GM12875 (cell line): ENCODE data around the gene DPH7.

Experiments used
- H3K4me3 ChIP-seq: one replicate; pipeline ENCODE4 v1.5.1; 2011; ENCODE audit warnings: low read depth, low read length, control low read depth
- TF ChIP-seq, protein P1 (sequence below): IDR thresholded peaks from 2 replicates; pipeline ENCODE4 v1.5.1; 2011; ENCODE audit warnings: low read depth, mild to moderate bottlenecking, control low read depth, inconsistent platforms, low read length, moderate library complexity, borderline replicate concordance; ENCODE audit not compliant: insufficient read depth

Gene DPH7

DNA sequence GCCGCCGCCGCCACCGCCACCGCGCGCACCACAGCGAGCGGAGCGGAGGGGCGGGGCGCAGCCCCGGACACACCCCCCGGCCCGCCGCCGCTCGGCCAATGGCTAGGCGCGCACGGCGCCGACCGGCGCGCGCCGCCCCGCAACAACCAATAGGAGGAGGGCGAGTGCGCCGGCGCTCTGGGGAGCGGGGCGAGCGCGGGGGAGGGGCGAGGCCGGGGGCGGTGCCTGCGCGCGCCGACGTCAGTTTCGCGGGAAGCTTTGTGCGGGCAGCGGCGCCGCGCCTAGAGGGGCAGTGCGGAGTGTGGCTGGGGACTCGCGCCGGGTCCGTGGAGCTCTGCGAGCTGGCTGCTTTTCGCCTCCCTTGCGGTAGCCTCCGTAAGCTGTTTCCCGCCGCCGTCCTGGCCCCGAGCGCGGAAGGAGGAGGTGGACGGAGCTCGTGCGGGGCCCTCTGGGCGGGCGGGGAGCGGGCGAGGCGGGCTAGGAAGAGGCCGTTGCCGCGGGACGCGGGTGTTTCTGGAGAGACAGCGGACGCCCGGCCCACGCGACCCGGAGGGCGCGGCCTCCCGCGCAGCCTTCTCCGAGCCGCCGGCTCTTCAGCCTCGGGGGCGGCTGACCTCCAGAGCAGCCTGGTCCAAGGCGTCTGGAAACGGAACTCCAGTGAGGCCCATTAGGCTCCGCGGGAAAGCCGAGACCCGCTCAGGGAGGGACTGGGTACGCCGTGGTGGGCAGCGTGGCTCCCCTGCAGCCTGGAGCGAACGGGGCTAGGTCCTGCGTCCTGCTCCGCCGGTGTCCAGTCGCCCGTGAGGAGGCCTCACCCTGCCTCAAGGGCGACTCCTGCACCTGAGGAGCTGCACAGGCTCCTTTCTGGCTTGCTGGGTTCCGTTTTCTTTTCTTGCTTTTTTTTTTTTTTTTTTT, 12.0 kb upstream of the DPH7 start, which contains the start of gene ZMYND19:
Gene ZMYND19, minus strand, starts transcription at position 44 of the 915 bp plus-strand sequence. CDS start 249 bp downstream, outside the sequence.
- TF ChIP-seq, protein P1, sequence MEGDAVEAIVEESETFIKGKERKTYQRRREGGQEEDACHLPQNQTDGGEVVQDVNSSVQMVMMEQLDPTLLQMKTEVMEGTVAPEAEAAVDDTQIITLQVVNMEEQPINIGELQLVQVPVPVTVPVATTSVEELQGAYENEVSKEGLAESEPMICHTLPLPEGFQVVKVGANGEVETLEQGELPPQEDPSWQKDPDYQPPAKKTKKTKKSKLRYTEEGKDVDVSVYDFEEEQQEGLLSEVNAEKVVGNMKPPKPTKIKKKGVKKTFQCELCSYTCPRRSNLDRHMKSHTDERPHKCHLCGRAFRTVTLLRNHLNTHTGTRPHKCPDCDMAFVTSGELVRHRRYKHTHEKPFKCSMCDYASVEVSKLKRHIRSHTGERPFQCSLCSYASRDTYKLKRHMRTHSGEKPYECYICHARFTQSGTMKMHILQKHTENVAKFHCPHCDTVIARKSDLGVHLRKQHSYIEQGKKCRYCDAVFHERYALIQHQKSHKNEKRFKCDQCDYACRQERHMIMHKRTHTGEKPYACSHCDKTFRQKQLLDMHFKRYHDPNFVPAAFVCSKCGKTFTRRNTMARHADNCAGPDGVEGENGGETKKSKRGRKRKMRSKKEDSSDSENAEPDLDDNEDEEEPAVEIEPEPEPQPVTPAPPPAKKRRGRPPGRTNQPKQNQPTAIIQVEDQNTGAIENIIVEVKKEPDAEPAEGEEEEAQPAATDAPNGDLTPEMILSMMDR: no peak

DNA sequence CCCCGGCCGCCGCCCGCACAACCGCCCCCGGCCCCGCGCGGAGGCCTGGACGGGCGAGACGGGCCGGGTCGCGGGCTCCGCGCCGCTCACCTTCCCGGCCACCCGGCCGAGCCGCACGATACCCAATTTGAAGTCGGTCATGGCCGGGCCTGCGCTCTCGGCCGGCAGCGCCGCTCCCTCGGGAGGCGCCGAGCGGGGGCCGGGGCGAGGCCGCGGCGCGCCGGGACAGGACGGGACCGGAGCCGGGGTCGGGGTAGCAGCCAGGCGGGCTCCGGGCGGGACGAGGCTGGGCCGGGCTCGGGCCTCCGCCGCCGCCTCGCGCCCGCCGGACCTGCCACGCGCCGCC, 11.4 kb upstream of the DPH7 start:
- peak overlapping the region; percentile 79 for H3K4me3 ChIP-seq
- TF ChIP-seq, protein P1: no peak

More for the DNA sequence above, 12.0 kb upstream of the DPH7 start, which contains the start of gene ZMYND19:
- H3K4me3 ChIP-seq: peak within 1 kb of the TSS; percentile 79

DNA sequence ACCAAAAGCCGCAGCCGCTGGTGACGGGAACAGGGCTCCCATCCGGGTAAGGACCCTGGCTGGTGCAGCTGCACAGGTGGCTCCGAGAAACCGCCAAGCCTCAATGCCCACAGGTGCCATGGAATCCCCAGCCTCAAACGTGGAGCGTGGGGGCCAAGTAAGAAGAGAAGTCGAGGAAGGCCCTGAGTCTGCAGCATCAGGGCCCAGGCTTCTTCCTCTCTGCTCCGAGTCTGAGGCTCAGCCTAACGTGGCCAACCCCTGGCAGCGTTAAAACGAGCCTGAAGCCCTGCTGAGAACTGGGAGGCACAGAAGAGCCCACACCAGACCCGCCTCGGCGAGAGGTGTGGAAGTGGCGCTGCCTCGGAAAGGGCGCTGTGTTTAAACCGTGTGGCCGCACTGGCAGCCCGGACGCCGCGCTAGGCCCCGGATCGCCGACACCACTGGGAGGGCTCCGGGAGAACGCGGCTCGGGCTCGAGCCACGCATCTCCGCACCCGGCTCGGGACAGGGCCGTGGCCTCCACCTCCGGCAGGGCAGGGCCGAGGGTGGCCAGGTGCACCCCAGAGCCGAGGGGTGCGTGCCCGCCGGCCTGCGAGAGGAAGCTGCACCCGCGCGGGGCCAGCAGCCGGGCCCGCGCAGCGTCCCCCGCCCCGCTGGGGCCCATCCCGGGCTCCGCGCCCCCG, 10.9 kb upstream of the DPH7 start:
- peak overlapping the region; percentile 79 for H3K4me3 ChIP-seq
- TF ChIP-seq, protein P1: no peak

DNA sequence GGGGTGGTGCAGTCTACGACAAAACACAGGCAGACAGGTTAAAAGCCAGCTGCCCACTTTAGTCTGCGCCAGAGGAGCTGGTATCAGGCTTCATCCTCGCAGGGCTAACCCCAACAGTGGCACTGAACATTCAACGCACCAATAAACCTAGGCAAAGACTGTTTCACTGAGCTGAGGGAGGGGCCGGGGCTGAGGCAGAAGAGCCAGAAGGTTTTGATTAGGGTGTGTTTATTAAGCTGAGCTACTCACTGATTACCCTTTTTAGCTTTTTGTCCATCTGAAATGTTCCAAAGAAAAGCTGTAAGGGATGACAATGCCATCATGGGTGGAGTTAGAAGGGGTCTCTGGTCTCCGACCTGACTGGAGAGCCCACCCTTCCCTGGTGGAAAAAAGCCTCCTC, 10.2 kb upstream of the DPH7 start:
- TF ChIP-seq, protein P1: no peak
- peak overlapping the region; percentile 79 for H3K4me3 ChIP-seq

DNA sequence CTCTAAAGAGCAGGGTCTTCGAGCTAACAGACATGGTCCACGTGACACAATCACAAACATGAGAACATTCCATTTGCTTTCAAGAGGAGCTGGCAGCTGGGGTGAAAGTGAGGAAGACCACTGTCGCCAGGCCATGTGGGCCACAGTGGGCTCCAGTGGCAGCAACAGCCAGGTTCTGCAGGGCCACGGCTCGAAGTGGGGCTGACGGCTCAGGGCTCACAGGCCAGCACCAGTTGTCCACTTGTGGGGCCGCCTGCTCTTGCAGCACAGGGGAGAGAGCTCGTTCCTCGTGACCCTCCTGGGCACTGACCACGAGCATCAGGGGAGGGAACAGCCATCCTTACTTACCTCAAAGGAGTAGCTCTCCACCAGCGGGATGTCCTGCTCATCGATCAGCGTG, 9.6 kb upstream of the DPH7 start:
- TF ChIP-seq, protein P1: no peak
- no peak overlapping the region for H3K4me3 ChIP-seq

DNA sequence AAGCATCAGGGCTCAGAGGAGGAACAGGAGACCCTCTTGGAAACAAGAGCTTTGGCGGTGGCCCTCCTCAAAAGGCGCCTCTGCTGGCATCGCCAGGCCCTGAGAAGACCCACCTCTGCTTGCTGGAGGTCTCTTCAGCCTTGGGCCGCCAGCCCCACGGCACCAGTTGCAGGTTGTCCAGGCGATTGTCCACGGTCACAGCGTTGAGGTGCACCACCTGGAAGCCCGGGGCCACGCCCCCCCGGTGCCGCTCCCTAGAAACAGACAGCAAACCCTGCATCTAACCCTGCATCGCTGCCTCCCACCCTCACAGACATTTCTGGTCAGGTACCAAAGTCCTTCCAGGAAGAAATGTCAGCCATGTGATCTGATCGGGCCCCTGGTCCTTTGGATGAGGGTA, 8.1 kb upstream of the DPH7 start:
- TF ChIP-seq, protein P1: no peak
- H3K4me3 ChIP-seq: no peak overlapping the region
